Hepatocyte (in vitro differentiated cells): ENCODE data around the gene SLC25A29. TPM values are rescaled to one million over a fixed set of nuclear protein-coding genes. Genes with fewer than 3 reads are reported as not detected.

Experiments used
- DNase-seq: peaks from one replicate; pipeline ENCODE4 v3.0.0-alpha.2; 2016; ENCODE audit warnings: low spot score
- H2AFZ ChIP-seq: fragments of 200-600 bp; sonication (generic); 2 replicates; pipeline ENCODE4 v1.6.0; 2016; ENCODE audit warnings: antibody characterized with exemption, mild to moderate bottlenecking
- H3K27ac ChIP-seq: fragments of 200-600 bp; sonication (generic); 2 replicates; pipeline ENCODE4 v1.5.1; 2016; ENCODE audit warnings: mild to moderate bottlenecking
- H3K27me3 ChIP-seq: fragments of 200-600 bp; sonication (generic); 2 replicates; pipeline ENCODE4 v1.6.1; 2016
- H3K36me3 ChIP-seq: fragments of 200-600 bp; sonication (generic); replicated peaks from 2 replicates; pipeline ENCODE4 v1.5.1; 2016; ENCODE audit warnings: low read depth; ENCODE audit not compliant: insufficient read depth
- H3K4me1 ChIP-seq: fragments of 200-600 bp; sonication (generic); 2 replicates; pipeline ENCODE4 v1.5.1; 2016; ENCODE audit warnings: mild to moderate bottlenecking, moderate library complexity; ENCODE audit not compliant: insufficient read depth
- H3K4me2 ChIP-seq: fragments of 200-600 bp; sonication (generic); 2 replicates; pipeline ENCODE4 v1.6.0; 2016
- H3K4me3 ChIP-seq: fragments of 200-600 bp; sonication (generic); 2 replicates; pipeline ENCODE4 v1.5.1; 2016; ENCODE audit warnings: mild to moderate bottlenecking
- H3K79me2 ChIP-seq: fragments of 200-600 bp; sonication (generic); 2 replicates; pipeline ENCODE4 v1.6.0; 2017; ENCODE audit warnings: mild to moderate bottlenecking
- H3K9me2 ChIP-seq: fragments of 200-600 bp; sonication (generic); replicated peaks from 2 replicates; pipeline ENCODE4 v1.6.0; 2017; ENCODE audit warnings: mild to moderate bottlenecking; ENCODE audit not compliant: insufficient read depth
- H3K9me3 ChIP-seq: fragments of 200-600 bp; sonication (generic); 2 replicates; pipeline ENCODE4 v1.5.1; 2016; ENCODE audit warnings: low read depth, mild to moderate bottlenecking
- H4K20me1 ChIP-seq: fragments of 200-600 bp; sonication (generic); 2 replicates; pipeline ENCODE4 v1.6.0; 2016; ENCODE audit warnings: mild to moderate bottlenecking; ENCODE audit not compliant: insufficient read depth, poor library complexity, severe bottlenecking
- CTCF ChIP-seq: fragments of 200-600 bp; sonication (generic); IDR thresholded peaks from 2 replicates; pipeline ENCODE4 v1.5.1; 2016; ENCODE audit warnings: antibody characterized with exemption, mild to moderate bottlenecking; ENCODE audit not compliant: poor library complexity
- EZH2 ChIP-seq: fragments of 200-600 bp; sonication (generic); IDR thresholded peaks from 2 replicates; pipeline ENCODE4 v1.6.1; 2016; ENCODE audit warnings: antibody characterized with exemption, mild to moderate bottlenecking, borderline replicate concordance
- EZH2phosphoT487 ChIP-seq: fragments of 200-600 bp; sonication (generic); IDR thresholded peaks from one replicate; pipeline ENCODE4 v1.6.1; 2018; ENCODE audit warnings: antibody characterized with exemption, mild to moderate bottlenecking, low read depth, moderate library complexity; ENCODE audit not compliant: unreplicated experiment, severe bottlenecking
- WGBS: methylation state at CpG from one replicate; pipeline ENCODE4 v1.1.6; 2016; ENCODE audit warnings: low lambda C conversion rate; ENCODE audit errors: missing lambda C conversion rate; 5-methylcytosine and 5-hydroxymethylcytosine counted together
- microRNA counts: library from miRNA; unstranded; fragments of <30 nt; microRNA quantifications from one replicate; lab custom pipeline; 2017
- microRNA-seq: library from miRNA; unstranded; fragments of <30 nt; microRNA quantifications from one replicate; pipeline ENCODE4, GENCODE V29; 2017
- polyA plus RNA-seq: library from polyadenylated mRNA; unstranded; fragments of >200 nt; fragmentation: Nextera tagmentation; extraction: Ambion mirVana; gene quantifications from 2 replicates; pipeline ENCODE4 v1.2.1, GENCODE V29; 2016
- small RNA-seq: library from RNA; depleted of rRNA; stranded (forward); fragments of <200 nt; gene quantifications from one replicate; pipeline ENCODE3, GENCODE V24; 2014
- total RNA-seq: library from RNA; depleted of rRNA; stranded (reverse); fragments of >200 nt; gene quantifications from 2 replicates; pipeline ENCODE4 v1.2.3, GENCODE V29; 2014

SLC25A29 gene
- total and polyA plus RNA-seq, 2 experiments from 2014 or later: 73.1 to 90.1 TPM

GRCh38 chr14:100246809-100247428 lies 59.3 kb downstream of the SLC25A29 start:
- TF ChIP-seq EZH2 (no peak), CTCF (peak; percentile 65), EZH2phosphoT487 (no peak)
- no peak overlapping the region for H3K27ac ChIP-seq
- H4K20me1 ChIP-seq: peaks cover 100% of the 10 kb centered on the region
- no peak overlapping the region for H2AFZ ChIP-seq
- H3K27me3 ChIP-seq: no peaks in the 10 kb centered on the region
- peaks cover 100% of the 10 kb centered on the region for H3K79me2 ChIP-seq
- H3K9me2 ChIP-seq: no peaks in the 10 kb centered on the region
- H3K4me1 ChIP-seq: peaks cover 37% of the 10 kb centered on the region
- peak; percentile 77 for DNase-seq
- H3K4me2 ChIP-seq: peak overlapping the region; percentile 44
- H3K36me3 ChIP-seq: no peaks in the 10 kb centered on the region
- H3K4me3 ChIP-seq: no peak overlapping the region
- no peaks in the 10 kb centered on the region for H3K9me3 ChIP-seq
- 39% methylated on average over 3 of the region's 3 CpGs for WGBS

GRCh38 chr14:100243020-100243419 lies 63.2 kb downstream of the SLC25A29 start:
- Histone ChIP-seq H3K36me3 (no peaks in the 10 kb centered on the region), H3K4me2 (peak overlapping the region; percentile 84), H3K4me3 (no peak overlapping the region), H2AFZ (no peak overlapping the region), H3K9me3 (no peaks in the 10 kb centered on the region), H3K27me3 (no peaks in the 10 kb centered on the region), H4K20me1 (peaks cover 76% of the 10 kb centered on the region), H3K9me2 (no peaks in the 10 kb centered on the region), H3K79me2 (peaks cover 83% of the 10 kb centered on the region), H3K27ac (peak overlapping the region; percentile 15), H3K4me1 (peaks cover 35% of the 10 kb centered on the region)
- DNase-seq: no peak
- WGBS: 92% methylated on average over 3 of the region's 3 CpGs
- TF ChIP-seq CTCF: no peak
- TF ChIP-seq EZH2: no peak
- TF ChIP-seq EZH2phosphoT487: no peak

DNA sequence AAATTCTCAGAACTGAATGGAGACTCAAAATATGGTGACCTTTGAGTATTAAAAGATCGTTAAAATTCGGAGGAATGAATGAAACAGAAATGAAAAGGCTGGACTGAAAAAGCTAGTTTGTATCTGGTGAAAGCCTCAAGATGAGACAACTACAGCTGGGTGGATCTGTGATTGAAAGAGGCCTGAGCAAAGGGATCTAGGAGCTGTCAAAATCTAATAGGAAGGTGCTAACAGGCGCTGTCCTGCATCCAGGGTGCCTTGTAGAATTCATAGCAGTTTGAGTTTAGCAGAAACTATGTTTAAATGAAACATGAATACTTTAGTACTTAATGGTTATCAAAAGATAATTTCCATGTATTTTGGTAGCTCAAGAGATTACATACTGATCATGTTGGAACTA lies 65.0 kb downstream of the SLC25A29 start:
- Histone ChIP-seq H3K4me2 (peak overlapping the region; percentile 84), H3K9me3 (no peaks in the 10 kb centered on the region), H3K4me3 (peak overlapping the region; percentile 37), H2AFZ (no peak overlapping the region), H3K9me2 (no peaks in the 10 kb centered on the region), H3K27me3 (no peaks in the 10 kb centered on the region), H4K20me1 (peaks cover 73% of the 10 kb centered on the region), H3K27ac (peak overlapping the region; percentile 95), H3K4me1 (peaks cover 38% of the 10 kb centered on the region), H3K36me3 (no peaks in the 10 kb centered on the region), H3K79me2 (peaks cover 83% of the 10 kb centered on the region)
- TF ChIP-seq EZH2phosphoT487: no peak
- no peak for TF ChIP-seq CTCF
- no peak for TF ChIP-seq EZH2
- no peak for DNase-seq
- 45% methylated on average over 3 of the region's 3 CpGs for WGBS

MicroRNA genes within 50 kb of the gene (microRNA counts, 767-probe panel; counts per million panel counts)
- microRNA hsa-miR-345-5p (lab: Ali Mortazavi, UCI): not detected

Small RNA genes within 50 kb of the gene (microRNA-seq; reads per million reads assigned to microRNA genes)
- gene MIR345 (847 reads per million, percentile 77 among the genes with 10 or more reads in this experiment), gene MIR6764 (1.8 reads per million)

Small RNA genes within 50 kb of the gene (small RNA-seq; reads per million reads assigned to genes)
- gene MIR345 (111 reads per million, percentile 98 among the genes with 10 or more reads in this experiment), gene RN7SL523P (not detected)

Other genes with a start within 250 kb of the SLC25A29 start
- 43.4 and 60.5 TPM in 2 replicates for gene EVL, start 241.0 kb downstream of the SLC25A29 start, total RNA-seq
- gene EVL, start 241.0 kb downstream of the SLC25A29 start, polyA plus RNA-seq: 77.2 and 103 TPM in 2 replicates
- gene DEGS2, start 146.8 kb downstream of the SLC25A29 start, total RNA-seq: 1.8 and 5.3 TPM in 2 replicates
- gene DEGS2, start 146.8 kb downstream of the SLC25A29 start, polyA plus RNA-seq: 7.7 and 11.8 TPM in 2 replicates
- gene YY1, start 67.3 kb downstream of the SLC25A29 start, total RNA-seq: 52.6 and 58.5 TPM in 2 replicates
- gene YY1, start 67.3 kb downstream of the SLC25A29 start, polyA plus RNA-seq: 27.3 and 32.6 TPM in 2 replicates
- 1.6 and 1.8 TPM in 2 replicates for gene SLC25A47, start 16.9 kb upstream of the SLC25A29 start, total RNA-seq
- 0.77 and 1.8 TPM in 2 replicates for gene SLC25A47, start 16.9 kb upstream of the SLC25A29 start, polyA plus RNA-seq
- gene WDR25, start 70.0 kb upstream of the SLC25A29 start, total RNA-seq: 14.1 and 18.7 TPM in 2 replicates
- 19.7 and 22.8 TPM in 2 replicates for gene WDR25, start 70.0 kb upstream of the SLC25A29 start, polyA plus RNA-seq